ENCODE results near the gene RNASEH1.
A peak's percentile ranks its signal among the peaks of the same experiment; 100 is the strongest.

Gene RNASEH1

DNA sequence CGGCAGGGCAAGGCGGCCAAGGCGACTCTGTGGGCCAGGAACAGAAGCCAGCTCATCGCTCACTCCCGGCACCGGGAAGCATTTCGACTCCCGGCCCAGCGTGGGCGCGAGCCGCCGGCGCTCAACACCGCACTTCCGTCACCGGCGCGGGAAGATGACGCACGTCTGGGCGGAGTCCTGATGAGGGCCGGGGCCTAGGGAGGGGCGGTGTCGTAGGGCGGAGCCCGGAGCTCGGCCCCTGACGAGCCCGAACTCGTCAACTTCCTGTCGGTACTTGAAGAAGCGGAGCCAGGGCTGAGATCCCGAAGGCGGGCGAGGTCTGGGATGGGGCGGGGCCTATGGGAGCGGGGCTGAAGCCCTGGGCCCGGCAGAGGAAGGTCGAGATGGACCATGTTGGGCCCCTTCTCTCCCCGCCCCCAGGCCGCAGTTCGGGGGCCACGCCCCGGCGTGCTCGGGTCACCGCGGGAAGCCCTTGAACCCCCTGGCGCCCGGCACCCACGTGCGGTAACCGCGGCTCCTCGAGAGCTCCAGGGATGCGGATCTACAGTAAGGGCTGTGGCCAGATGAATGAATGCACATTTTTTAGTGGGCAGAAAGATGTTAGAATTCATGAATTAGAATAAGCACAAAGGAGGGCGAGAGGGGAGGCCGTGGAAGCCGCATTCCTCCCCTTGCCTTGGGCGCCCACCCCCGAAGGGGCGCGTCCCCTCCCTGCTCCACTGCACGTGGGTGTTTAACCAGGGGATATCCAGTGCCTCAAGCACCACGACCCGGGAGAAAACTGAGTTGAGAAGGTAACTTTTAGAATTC, at the start of gene RNASEH1:
RNASEH1 (minus strand) TSS at position 129 of the 810 bp plus-strand sequence; CDS start at position 56, 73 bp downstream.
- peaks cover 40% of the 10 kb centered on the region for H3K4me1 Mint-ChIP-seq

DNA sequence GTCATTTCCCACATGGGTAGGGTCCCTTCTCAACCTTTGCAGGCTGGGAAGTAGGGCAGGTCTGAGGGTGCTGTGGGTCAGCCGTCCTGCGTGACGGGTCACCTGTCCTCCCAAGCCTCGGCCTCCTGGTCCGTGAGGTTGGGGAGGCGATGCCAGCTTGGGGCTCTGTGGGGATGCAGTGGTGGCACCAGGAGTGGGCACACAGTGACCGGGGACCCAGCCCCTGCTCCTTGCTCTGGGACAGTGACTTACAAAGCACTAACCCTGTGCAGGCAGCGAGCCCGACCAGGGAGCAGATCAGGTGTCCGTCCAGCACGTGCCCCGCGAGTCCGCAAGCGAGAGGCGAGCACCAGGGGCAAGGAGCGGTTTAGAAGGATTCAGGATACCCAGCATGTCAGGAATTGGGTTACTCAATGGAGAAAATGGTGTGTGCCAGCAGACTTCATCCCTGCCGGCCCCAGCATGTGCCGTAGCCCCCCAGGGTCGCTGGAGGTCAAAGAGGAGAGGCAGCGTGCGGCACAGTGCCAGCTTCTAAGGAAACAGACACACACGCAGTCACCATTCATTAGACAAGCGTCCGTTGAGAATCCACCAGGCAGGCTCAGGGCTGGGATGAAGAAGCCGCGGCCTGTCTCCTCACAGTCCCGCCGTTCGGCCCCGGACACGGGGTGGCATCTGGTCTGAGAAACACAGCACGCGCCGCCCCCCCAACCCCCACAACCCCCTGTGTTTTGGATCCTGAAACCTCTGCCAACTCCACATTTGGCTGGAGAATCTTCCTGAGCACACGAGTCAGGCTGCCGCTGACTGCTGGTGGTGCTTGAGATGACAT, 48.5 kb upstream of the RNASEH1 start:
- no peaks in the 10 kb centered on the region for H3K9me3 Mint-ChIP-seq
- H3K27ac Mint-ChIP-seq, result no peak overlapping the region
- no peaks in the 10 kb centered on the region for H3K27me3 Mint-ChIP-seq
- H3K4me1 Mint-ChIP-seq, result peaks cover 9% of the 10 kb centered on the region
- H3K36me3 Mint-ChIP-seq, result no peaks in the 10 kb centered on the region
- no peak overlapping the region for H3K4me3 Mint-ChIP-seq

More for the DNA sequence above, at the start of gene RNASEH1:
- Mint-ChIP-seq H3K27ac (peak within 1 kb of the TSS; percentile 98), H3K4me3 (peak within 1 kb of the TSS; percentile 95), H3K9me3 (no peaks in the 10 kb centered on the region), H3K27me3 (no peaks in the 10 kb centered on the region), H3K36me3 (peaks cover 18% of the 10 kb centered on the region)

GRCh38 chr2:3606028-3606369, 47.9 kb upstream of the RNASEH1 start:
- H3K27me3 Mint-ChIP-seq, result no peaks in the 10 kb centered on the region
- H3K4me1 Mint-ChIP-seq, result peaks cover 9% of the 10 kb centered on the region
- no peaks in the 10 kb centered on the region for H3K36me3 Mint-ChIP-seq
- H3K9me3 Mint-ChIP-seq, result no peaks in the 10 kb centered on the region
- peak overlapping the region; percentile 57 for H3K4me3 Mint-ChIP-seq
- H3K27ac Mint-ChIP-seq, result no peak overlapping the region

DNA sequence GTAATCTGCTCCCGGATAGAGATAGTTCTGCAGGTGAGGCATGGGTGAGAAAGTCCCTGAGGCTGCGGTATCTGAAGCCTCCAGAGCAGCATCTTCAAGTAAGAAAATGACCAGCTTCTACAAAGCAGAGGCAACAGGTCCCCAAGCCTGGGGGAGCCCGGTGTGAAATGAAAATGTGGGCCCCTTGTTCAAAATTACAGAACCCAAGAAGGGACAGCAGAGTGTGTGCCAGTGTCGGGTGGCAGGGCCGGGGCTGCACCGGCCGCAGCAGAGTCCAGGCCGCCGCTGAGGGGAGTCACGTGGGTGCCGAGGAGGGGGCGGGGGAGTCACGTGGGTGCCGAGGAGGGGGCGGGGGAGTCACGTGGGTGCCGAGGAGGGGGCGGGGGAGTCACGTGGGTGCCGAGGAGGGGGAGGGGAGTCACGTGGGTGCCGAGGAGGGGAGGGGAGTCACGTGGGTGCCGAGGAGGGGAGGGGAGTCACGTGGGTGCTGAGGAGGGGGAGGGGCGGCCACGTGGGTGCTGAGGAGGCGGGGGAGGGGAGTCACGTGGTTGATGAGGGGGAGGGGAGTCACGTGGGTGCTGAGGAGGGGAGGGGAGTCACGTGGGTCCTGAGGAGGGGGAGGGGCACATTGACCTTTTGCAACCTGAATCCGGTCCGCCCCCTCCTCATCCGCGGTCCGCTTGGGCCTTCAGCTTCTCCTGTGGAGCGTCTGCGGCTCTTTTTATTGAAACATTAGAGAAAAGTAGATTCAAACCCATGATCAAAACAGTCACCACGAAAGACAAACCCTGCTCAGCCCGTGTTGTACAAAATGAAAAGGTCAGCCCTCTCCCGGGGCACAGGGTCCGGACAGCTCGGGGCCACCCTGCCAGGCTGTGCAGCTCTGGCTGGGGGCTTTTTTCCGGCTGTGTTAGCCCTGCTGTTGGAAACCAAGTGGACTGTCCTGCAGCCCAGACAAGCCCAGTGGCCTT, 47.1 kb upstream of the RNASEH1 start:
- Mint-ChIP-seq H3K9me3 (no peaks in the 10 kb centered on the region), H3K27ac (peak overlapping the region; percentile 83), H3K36me3 (no peaks in the 10 kb centered on the region), H3K4me3 (peak overlapping the region; percentile 66), H3K27me3 (no peaks in the 10 kb centered on the region), H3K4me1 (peaks cover 9% of the 10 kb centered on the region)

DNA sequence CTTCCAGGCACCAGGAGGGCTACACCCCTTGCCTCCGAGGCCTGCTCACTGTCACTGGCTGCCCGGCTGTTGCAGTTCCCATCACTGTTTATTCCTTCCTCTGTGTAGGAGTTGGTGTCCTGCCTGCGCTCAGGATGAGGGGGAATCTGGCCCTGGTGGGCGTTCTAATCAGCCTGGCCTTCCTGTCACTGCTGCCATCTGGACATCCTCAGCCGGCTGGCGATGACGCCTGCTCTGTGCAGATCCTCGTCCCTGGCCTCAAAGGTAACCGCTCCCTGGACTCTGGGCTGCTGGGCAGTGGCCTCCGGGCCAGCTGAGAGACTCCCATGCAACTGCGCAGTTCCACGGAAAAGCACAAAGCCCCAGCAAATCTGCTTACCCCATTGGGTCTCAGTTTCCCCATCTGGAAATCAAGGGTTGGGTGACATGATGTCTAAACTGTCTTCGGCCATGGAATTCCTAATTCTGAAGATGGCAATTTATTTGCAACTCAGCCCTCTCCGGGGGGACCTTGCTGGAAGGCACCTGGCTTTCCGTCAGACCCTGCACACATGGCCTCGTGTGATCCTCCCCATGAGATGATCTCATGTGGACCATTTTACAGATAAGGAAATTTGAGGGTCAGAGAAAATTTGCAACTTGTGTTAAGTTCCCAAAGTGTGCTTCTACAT, 46.2 kb upstream of the RNASEH1 start:
- Mint-ChIP-seq H3K9me3 (no peaks in the 10 kb centered on the region), H3K27me3 (no peaks in the 10 kb centered on the region), H3K4me1 (peaks cover 9% of the 10 kb centered on the region), H3K36me3 (no peaks in the 10 kb centered on the region), H3K4me3 (no peak overlapping the region), H3K27ac (no peak overlapping the region)

- Mint-ChIP-seq H3K4me3 (no peak overlapping the region), H3K9me3 (no peaks in the 10 kb centered on the region), H3K4me1 (peaks cover 4% of the 10 kb centered on the region), H3K27ac (no peak overlapping the region), H3K36me3 (no peaks in the 10 kb centered on the region), H3K27me3 (no peaks in the 10 kb centered on the region)
These were observed 45.5 kb upstream of the RNASEH1 start for GRCh38 chr2:3603536-3604206.

DNA sequence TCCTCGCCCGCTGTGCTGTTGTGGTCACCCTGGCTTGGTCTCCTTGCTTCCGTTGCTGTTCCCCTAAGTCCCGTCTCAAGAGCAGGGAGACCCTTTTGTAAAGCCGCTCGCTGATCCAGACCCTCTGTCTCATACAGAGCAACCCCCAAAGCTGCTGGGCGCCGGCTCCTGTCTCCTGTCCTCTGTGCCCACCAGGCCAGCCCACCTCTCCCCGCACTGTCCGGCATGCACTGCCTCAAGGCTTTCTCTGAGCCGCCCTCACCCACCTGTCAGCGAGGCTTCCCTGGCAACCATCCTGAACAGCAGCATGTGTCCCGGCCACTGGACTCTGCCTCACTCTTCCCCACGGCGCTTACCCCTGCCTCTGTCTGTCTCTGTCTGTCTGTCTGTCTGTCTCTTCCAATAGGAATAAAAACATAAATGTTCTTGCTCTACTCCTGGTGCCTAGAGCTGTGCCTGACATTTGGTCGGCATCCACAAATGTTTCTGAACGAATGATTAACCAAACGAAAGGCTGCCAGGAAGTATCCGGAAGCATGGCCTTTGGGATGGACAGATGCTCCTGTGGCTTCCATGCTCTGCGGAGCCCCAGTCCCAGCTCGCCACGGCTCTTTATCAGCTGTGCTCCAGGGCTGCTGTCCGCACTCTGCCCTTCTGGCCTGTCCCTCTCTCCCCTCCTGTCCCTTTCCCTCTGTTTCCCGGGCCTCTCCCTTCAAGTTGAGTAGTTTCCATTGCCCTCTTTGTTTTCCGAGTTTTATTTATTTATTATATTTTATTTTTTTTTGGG, 44.6 kb upstream of the RNASEH1 start:
- Mint-ChIP-seq H3K36me3 (no peaks in the 10 kb centered on the region), H3K4me3 (no peak overlapping the region), H3K27me3 (no peaks in the 10 kb centered on the region), H3K4me1 (peaks cover 8% of the 10 kb centered on the region), H3K27ac (peak overlapping the region; percentile 76), H3K9me3 (no peaks in the 10 kb centered on the region)

DNA sequence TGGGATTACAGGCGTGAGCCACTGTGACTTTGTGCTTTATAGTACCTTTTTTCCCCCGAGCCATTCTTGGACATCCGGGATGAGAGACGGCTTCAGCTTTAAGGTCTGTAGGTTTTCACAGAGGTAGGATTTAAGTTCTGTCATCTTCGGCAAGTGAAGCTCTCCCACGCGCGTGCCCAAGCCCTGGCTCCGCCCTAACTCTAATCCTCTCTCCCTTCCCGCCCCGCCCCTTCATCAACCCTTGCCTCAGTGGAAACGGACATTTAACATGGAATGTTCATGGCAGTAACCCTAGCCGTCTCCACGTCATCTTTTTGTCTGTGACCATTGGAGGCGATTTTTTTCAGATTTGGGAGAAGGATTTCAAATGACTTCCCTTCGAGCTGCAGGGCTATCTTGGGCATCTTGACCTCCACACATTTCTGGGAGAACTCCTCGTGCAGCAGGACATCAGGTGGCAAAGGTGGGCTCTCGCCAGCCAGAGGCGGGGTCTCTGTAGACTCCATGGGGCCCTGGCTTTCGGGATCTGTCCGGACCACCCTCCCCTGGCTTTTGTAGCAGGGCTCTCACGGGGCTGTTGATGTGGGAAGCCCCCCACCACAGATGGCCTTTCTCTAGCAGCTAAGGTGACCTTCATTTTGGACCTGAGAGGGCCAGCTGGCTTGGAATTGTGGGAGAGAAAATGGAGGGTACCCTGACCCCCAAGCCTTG, 43.6 kb upstream of the RNASEH1 start:
- peaks cover 19% of the 10 kb centered on the region for H3K4me1 Mint-ChIP-seq
- no peak overlapping the region for H3K4me3 Mint-ChIP-seq
- H3K9me3 Mint-ChIP-seq, result no peaks in the 10 kb centered on the region
- H3K27me3 Mint-ChIP-seq, result no peaks in the 10 kb centered on the region
- peaks cover 2% of the 10 kb centered on the region for H3K36me3 Mint-ChIP-seq
- no peak overlapping the region for H3K27ac Mint-ChIP-seq

GRCh38 chr2:3600256-3600855, 42.2 kb upstream of the RNASEH1 start:
- no peak overlapping the region for H3K27ac Mint-ChIP-seq
- no peak overlapping the region for H3K4me3 Mint-ChIP-seq
- no peaks in the 10 kb centered on the region for H3K27me3 Mint-ChIP-seq
- no peaks in the 10 kb centered on the region for H3K9me3 Mint-ChIP-seq
- H3K36me3 Mint-ChIP-seq, result peaks cover 2% of the 10 kb centered on the region
- H3K4me1 Mint-ChIP-seq, result peaks cover 29% of the 10 kb centered on the region

DNA sequence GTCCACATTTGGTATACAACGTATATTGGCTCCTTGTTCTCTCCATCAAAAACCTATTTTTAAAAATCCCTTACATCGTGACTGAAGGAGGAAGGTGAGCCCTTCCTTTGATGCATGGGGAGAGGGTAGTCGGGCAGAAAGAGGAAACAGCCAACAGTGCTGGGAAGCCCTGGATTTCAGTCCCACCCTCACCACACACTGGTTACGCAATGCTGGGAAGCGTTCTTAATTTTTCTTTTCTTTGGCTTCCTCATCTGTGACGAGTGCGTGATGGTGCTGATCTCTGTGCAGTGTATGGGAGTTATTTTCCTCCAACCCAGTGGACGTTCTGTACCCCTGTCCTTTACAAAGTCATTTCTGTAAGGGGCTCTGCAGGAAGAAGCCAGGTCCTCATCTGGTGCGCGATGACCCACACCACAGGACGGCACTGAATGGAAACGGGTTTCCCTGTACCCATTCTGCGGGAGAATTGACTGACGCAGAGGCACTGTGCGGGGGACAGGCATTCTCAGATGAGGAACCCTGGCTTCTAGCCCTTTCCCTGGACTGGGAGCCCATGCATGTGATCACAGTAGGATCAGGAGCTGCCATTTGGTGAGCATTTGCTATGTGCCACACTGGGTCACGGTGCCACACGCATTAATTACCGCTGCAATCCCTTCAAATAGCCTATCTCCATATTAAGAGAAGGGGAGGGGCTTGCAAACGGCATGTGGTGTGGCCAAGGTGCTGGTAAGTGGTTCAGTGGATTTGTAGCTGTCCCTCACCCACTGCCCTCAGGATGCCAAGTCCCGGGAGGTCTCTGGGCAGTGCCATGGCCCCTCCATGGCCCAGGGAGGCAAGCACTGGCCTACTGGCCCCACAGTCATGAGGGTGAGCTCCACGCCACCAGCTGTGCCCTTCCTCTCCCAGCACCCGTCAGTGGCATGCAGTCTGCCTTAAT, 41.0 kb upstream of the RNASEH1 start:
- no peak overlapping the region for H3K27ac Mint-ChIP-seq
- peaks cover 30% of the 10 kb centered on the region for H3K4me1 Mint-ChIP-seq
- peaks cover 6% of the 10 kb centered on the region for H3K36me3 Mint-ChIP-seq
- no peaks in the 10 kb centered on the region for H3K27me3 Mint-ChIP-seq
- no peaks in the 10 kb centered on the region for H3K9me3 Mint-ChIP-seq
- H3K4me3 Mint-ChIP-seq, result no peak overlapping the region

DNA sequence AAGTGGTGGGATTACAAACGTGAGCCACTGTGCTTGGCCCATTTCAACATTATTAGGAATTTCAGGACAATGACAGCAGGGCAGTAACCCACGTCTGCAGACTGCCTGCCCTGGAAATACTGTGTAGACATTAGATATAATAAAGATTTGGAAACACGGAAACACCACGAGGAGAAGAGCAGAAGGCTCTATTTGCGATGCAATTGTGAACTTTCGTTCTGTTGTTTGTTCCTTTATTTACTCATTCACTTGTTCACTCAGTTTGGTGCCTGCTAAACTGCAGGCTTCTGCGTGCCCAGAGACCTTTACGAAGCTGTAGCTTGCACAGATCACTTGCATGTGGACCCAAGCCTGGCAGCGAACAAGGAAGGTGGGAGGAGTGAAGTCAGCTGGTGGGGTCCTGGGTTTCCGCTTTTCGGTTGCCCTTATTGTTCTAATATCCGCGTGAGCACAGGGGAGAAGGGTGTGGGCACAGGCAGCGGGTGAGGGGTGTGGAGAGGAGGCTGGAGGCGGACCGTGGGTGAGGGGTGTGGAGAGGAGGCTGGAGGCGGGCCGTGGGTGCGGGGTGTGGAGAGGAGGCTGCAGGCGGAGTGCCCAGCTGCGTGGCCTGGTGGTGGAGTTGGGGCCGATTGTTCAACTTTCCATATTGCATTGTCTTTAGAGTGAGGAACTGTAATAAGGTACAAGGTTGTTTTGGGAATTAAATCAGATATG, 40.2 kb upstream of the RNASEH1 start:
- Mint-ChIP-seq H3K4me1 (peaks cover 30% of the 10 kb centered on the region), H3K36me3 (peaks cover 8% of the 10 kb centered on the region), H3K4me3 (no peak overlapping the region), H3K9me3 (no peaks in the 10 kb centered on the region), H3K27me3 (no peaks in the 10 kb centered on the region), H3K27ac (no peak overlapping the region)

GRCh38 chr2:3597567-3597966, 39.4 kb upstream of the RNASEH1 start:
- Mint-ChIP-seq H3K36me3 (peaks cover 10% of the 10 kb centered on the region), H3K9me3 (no peaks in the 10 kb centered on the region), H3K4me1 (peaks cover 30% of the 10 kb centered on the region), H3K27me3 (no peaks in the 10 kb centered on the region), H3K27ac (no peak overlapping the region), H3K4me3 (peak overlapping the region; percentile 59)
